Stomach (tissue), 4 donors: ENCODE results near the gene DNAH10.

Experiments
- CTCF ChIP-seq, 7 experiments: fragments of 450-650 bp in 4 of 7; fragments of 200-600 bp in 3 of 7; sonication (generic) in 3 of 7; IDR thresholded peaks; one replicate each; pipeline ENCODE4 v1.5.1; 2016 to 2019; ENCODE audit warnings: antibody characterized with exemption in 7 of 7, control low read depth in 2 of 7, mild to moderate bottlenecking in 1 of 7
- POLR2AphosphoS5 ChIP-seq, 3 donors: sonication (generic); formaldehyde crosslinking; IDR thresholded peaks; one replicate each; pipeline ENCODE4 v1.6.1; 2016; ENCODE audit warnings: antibody characterized with exemption in 3 of 3

GRCh38 chr12:123847019-123847418, 84.9 kb downstream of the DNAH10 start:
- TF ChIP-seq POLR2AphosphoS5 (IDR thresholded peaks at IDR 0.05) (no peak), CTCF (IDR thresholded peaks at IDR 0.05) (no peak)
